Mucosa of descending colon (tissue), 3 donors: ENCODE measurements around the gene RANBP6. TPM values are rescaled to one million over a fixed set of nuclear protein-coding genes. Genes with fewer than 3 reads are reported as not detected.
"Not testable (repeated sequence)": the region's sequence is repeated elsewhere in the genome, so short reads cannot be mapped to it uniquely, and the experiment has no call there.

Source experiments
- ATAC-seq: fragments of 200-7000 bp; cut with Tn5 transposase; one replicate; pipeline ENCODE4 v1.9.1; 2020; ENCODE audit warnings: mild to moderate bottlenecking, moderate library complexity
- DNase-seq, 3 donors: peaks; one replicate each; pipeline ENCODE4 v3.0.0-alpha.2; 2020
- H3K36me3 ChIP-seq: fragments of 200-600 bp; one replicate; pipeline ENCODE4 v1.8.0; 2021; ENCODE audit warnings: low read depth, mild to moderate bottlenecking
- H3K4me1 ChIP-seq: fragments of 200-600 bp; one replicate; pipeline ENCODE4 v1.8.0; 2021; ENCODE audit warnings: low read depth, mild to moderate bottlenecking
- H3K4me3 ChIP-seq: fragments of 200-600 bp; one replicate; pipeline ENCODE4 v1.8.0; 2021; ENCODE audit warnings: mild to moderate bottlenecking
- H3K9me3 ChIP-seq: fragments of 200-600 bp; one replicate; pipeline ENCODE4 v1.8.0; 2021; ENCODE audit warnings: mild to moderate bottlenecking
- CTCF ChIP-seq: fragments of 200-600 bp; IDR thresholded peaks from one replicate; pipeline ENCODE4 v1.8.0; 2022; ENCODE audit warnings: antibody characterized with exemption, mild to moderate bottlenecking
- intact Hi-C, 2 donors: fragments of 100-400 bp; cut with DNase I in 1 of 2; cut with micrococcal nuclease in 1 of 2; formaldehyde crosslinking; loops; one replicate each; pipeline versions ENCODE4 v1.11.0 to v1.11.1; 2022; cut with DNase I, micrococcal nuclease
- total RNA-seq, 3 donors: library from RNA; stranded (reverse); fragmentation: NEBNext Ultra II Directional in 2 of 3; extraction: Animal tissue kit (Norgen Biotek cat#: 25700) in 2 of 3; gene quantifications; one replicate each; pipeline versions ENCODE4 v1.2.1 to v1.2.4, GENCODE V29; 2021 to 2023
- donor health status: DM: no; HTN: no; CAD: no; lungs with moderate emphysema.
- donor health status: DM: no; HTN: no; CAD: no.
- donor health status: DM: no; HTN: yes; CAD: no.

RANBP6 gene
- total RNA-seq, 3 donors from 2014 or later: 7.9 to 13.1 (median 9.8) TPM

DNA sequence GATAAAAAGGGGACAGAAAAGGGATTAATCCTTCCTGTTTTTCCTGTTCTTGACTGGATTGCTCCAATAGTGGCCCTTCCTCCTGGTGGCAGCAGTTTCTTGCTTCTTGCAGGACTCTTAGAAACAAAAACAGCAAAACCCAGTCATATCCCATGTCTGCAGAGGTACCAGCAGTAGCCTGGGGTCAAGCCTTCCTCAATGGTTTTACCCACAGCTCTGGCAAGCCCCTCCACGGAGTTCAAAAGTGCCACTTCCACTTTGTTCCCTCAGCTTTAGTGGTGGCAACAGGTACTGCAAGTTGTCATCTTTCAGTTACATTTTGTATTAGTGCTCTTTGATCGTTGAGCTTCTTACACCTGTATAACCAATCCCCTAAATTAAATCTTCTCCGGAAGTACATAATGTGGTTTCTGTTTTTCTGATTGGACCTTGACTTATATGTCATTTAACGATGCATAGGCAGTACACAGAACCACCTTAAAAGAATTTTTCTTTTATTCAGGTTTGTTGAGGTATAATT lies 8.7 kb upstream of the RANBP6 start:
- H3K9me3 ChIP-seq: no peaks in the 10 kb centered on the region
- no peaks in the 10 kb centered on the region for H3K4me1 ChIP-seq
- intact Hi-C loops: no loop called here
- ATAC-seq (peak; percentile 72), DNase-seq (no peak)
- peak; percentile 55 for TF ChIP-seq CTCF
- H3K4me3 ChIP-seq: no peak overlapping the region
- no peaks in the 10 kb centered on the region for H3K36me3 ChIP-seq

GRCh38 chr9:6016975-6017374 lies 1.6 kb upstream of the RANBP6 start:
- H3K36me3 ChIP-seq, intact Hi-C loops, H3K4me3 ChIP-seq, DNase-seq, H3K9me3 ChIP-seq, ATAC-seq: not testable (repeated sequence)
- H3K4me1 ChIP-seq: peaks cover 15% of the 10 kb centered on the region

DNA sequence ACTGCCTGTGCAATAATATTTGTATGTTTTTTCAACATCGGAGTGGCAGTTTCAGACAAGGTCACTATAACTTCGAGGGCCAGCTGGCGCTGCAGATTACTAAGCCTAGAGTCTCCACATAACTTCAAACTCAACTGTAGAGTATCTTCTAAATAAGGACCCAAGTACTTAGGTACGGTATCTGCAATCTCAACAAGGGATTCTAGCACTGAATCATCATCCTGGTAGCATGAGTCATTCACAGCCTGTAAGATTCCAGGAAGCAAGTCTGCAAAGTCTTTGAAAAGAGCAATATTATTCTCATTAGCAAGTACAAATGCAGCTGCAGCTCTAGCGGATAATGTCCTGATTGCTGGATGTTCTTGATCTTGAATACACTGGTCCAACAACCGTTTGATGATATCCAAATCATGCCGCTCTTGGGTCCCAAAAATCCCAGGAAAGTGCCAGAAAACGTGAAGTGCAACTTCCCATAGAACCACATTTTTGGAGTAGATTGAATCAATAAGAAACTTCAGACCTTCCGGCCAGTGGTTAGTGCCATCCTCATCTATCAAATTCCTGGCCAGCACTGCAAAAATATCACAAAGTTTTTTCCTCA lies 654 bp downstream of the RANBP6 start:
- Histone ChIP-seq H3K36me3 (no peaks in the 10 kb centered on the region), H3K9me3 (no peaks in the 10 kb centered on the region), H3K4me3 (peak overlapping the region; percentile 35), H3K4me1 (peaks cover 15% of the 10 kb centered on the region)
- TF ChIP-seq CTCF: no peak
- peak; percentile 65 for ATAC-seq
- no peak for DNase-seq
- intact Hi-C loops: no loop called here

GRCh38 chr9:6008169-6008979 lies 7.0 kb downstream of the RANBP6 start:
- peak overlapping the region; percentile 80 for H3K4me3 ChIP-seq
- peak; percentile 88 for ATAC-seq
- no peaks in the 10 kb centered on the region for H3K9me3 ChIP-seq
- H3K36me3 ChIP-seq: no peaks in the 10 kb centered on the region
- H3K4me1 ChIP-seq: peaks cover 18% of the 10 kb centered on the region
- intact Hi-C loops: no loop called here
- DNase-seq: peak; percentile 92 to 96 (median 95)
- no peak for TF ChIP-seq CTCF

- intact Hi-C loops: no loop called here
- H3K4me1 ChIP-seq: peaks cover 18% of the 10 kb centered on the region
- peak overlapping the region; percentile 80 for H3K4me3 ChIP-seq
- H3K36me3 ChIP-seq: no peaks in the 10 kb centered on the region
- no peak for TF ChIP-seq CTCF
- peak; percentile 87 to 90 (median 89) for DNase-seq
- no peaks in the 10 kb centered on the region for H3K9me3 ChIP-seq
- ATAC-seq: peak; percentile 84
Observed at GRCh38 chr9:6007770-6008168, 7.7 kb downstream of the RANBP6 start.
